RWPE1 (cell line): ENCODE data around the gene SNAP47.

ENCODE experiments used
- CTCF ChIA-PET: fragments of 350-600 bp; sonication (Branson Sonifier 250); formaldehyde crosslinking; extraction: SDS; loops from one replicate; lab custom pipeline; 2021; lab: Yijun Ruan, JAX
- POLR2A ChIA-PET: fragments of 400-600 bp; formaldehyde crosslinking; extraction: SDS; loops from one replicate; lab custom pipeline; 2020; ENCODE audit warnings: antibody characterized with exemption; ENCODE audit not compliant: low non-redundant PET; lab: Yijun Ruan, JAX
- DNase-seq: peaks from one replicate; pipeline ENCODE4 v3.0.0; 2012; ENCODE audit warnings: low spot score
- H3K27ac ChIP-seq: fragments of 450-650 bp; 2 replicates; pipeline ENCODE4 v1.5.1; 2017
- TF ChIP-seq, protein P1 (sequence below): fragments of 450-650 bp; conservative IDR thresholded peaks from 2 replicates; pipeline ENCODE4 v1.5.1; 2017; ENCODE audit warnings: low read depth, mild to moderate bottlenecking

SNAP47 gene

DNA sequence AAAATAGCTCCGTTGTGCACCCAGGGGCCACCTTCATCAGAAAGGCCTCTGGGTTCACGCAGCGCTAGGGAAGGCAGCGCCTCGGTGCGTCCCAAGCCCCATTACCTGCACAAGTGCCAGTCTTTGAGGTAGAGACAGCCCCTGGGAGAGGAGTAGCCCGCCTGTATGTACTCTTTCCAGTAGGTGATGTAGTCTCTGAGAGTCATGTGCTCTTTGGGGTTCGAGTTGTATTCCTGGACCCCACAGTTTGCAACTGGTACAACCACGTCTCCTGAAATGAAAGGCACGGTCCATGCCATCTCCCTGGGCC, 734 bp upstream of the SNAP47 start:
- CTCF ChIA-PET, result no interaction called here
- TF ChIP-seq, protein P1, sequence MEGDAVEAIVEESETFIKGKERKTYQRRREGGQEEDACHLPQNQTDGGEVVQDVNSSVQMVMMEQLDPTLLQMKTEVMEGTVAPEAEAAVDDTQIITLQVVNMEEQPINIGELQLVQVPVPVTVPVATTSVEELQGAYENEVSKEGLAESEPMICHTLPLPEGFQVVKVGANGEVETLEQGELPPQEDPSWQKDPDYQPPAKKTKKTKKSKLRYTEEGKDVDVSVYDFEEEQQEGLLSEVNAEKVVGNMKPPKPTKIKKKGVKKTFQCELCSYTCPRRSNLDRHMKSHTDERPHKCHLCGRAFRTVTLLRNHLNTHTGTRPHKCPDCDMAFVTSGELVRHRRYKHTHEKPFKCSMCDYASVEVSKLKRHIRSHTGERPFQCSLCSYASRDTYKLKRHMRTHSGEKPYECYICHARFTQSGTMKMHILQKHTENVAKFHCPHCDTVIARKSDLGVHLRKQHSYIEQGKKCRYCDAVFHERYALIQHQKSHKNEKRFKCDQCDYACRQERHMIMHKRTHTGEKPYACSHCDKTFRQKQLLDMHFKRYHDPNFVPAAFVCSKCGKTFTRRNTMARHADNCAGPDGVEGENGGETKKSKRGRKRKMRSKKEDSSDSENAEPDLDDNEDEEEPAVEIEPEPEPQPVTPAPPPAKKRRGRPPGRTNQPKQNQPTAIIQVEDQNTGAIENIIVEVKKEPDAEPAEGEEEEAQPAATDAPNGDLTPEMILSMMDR, result no peak
- H3K27ac ChIP-seq, result peak overlapping the region; percentile 73
- no peak for DNase-seq
- POLR2A ChIA-PET, result no interaction called here

DNA sequence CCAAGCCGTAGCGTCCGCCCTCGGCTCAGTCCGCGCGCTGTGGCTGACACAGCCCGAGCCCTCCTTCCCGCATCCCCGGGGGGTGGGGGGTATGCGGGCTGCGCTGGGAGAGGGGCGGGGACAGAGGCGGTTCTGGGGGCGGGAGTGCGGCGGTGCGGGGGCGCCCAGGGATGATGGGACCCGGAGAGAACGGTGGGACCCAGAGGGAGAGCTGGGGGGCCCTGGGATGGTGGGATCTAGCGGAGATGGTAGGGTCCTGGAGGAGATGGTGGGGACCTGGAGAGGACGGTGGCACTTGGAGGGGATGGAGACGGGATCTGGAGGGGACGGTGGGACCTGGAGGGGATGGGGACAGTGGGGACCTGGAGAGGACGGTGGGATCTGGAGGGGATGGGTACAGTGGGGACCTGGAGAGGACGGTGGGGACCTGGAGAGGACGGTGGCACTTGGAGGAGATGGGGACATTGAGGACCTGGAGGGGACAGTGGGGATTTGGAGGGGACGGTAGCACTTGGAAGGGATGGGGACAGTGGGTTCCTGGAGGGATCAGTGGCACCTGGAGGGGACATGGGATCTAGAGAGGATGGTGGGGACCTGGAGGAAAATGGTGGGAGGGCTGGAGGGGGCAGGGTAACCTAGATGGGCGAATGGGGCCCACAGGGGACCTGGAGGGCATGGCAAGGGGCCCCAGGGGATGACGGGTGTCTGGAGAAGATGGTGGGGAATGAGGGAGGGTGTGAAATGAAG, 477 bp downstream of the SNAP47 start:
- ChIA-PET POLR2A (no interaction called here), CTCF (interaction anchor here (0.7 kb wide), 1 partner anchor 25 kb away, joined by 5 read pairs; no protein-coding TSS in a partner anchor)
- peak overlapping the region; percentile 73 for H3K27ac ChIP-seq
- TF ChIP-seq, protein P1, result no peak
- DNase-seq, result no peak

GRCh38 chr1:227736814-227737432, 1.7 kb downstream of the SNAP47 start:
- no peak for DNase-seq
- TF ChIP-seq, protein P1, result no peak
- POLR2A ChIA-PET, result no interaction called here
- no peak overlapping the region for H3K27ac ChIP-seq
- CTCF ChIA-PET, result interaction anchor here (0.7 kb wide), 2 partner anchors 24 to 796 kb away, joined by 5 to 7 read pairs; no protein-coding TSS in a partner anchor

- POLR2A ChIA-PET, result no interaction called here
- TF ChIP-seq, protein P1, result no peak
Measured at GRCh38 chr1:227738820-227739219, 3.6 kb downstream of the SNAP47 start.

DNA sequence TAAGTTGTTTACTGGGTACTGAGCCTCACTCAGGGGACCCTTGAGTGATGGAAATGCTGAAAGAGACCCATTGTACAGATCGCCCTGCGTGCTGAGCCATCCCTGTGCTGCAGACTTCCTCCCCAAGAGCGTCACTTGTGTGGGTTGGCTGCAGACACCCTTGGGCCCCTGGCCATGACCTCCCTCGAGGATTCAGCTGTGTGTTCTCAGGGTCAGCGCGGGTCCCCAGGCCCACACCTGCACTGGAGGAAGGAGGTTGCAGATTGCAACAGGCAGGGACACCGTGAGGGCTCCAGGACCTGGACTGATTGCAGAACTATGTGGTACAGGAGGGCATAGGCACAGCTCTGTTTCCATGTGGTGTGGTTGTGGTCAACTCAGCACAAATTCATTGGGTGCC, 4.4 kb downstream of the SNAP47 start:
- no peak for DNase-seq
- TF ChIP-seq, protein P1, result no peak
- ChIA-PET POLR2A (no interaction called here), CTCF (interaction anchor here (0.6 kb wide), 1 partner anchor 1543 kb away, joined by 5 read pairs; no protein-coding TSS in a partner anchor)
- H3K27ac ChIP-seq, result no peak overlapping the region

More at GRCh38 chr1:227738820-227739219, 3.6 kb downstream of the SNAP47 start:
- CTCF ChIA-PET, result interaction anchor here (0.6 kb wide), 1 partner anchor 1542 kb away, joined by 5 read pairs; no protein-coding TSS in a partner anchor
- H3K27ac ChIP-seq, result no peak overlapping the region
- no peak for DNase-seq

DNA sequence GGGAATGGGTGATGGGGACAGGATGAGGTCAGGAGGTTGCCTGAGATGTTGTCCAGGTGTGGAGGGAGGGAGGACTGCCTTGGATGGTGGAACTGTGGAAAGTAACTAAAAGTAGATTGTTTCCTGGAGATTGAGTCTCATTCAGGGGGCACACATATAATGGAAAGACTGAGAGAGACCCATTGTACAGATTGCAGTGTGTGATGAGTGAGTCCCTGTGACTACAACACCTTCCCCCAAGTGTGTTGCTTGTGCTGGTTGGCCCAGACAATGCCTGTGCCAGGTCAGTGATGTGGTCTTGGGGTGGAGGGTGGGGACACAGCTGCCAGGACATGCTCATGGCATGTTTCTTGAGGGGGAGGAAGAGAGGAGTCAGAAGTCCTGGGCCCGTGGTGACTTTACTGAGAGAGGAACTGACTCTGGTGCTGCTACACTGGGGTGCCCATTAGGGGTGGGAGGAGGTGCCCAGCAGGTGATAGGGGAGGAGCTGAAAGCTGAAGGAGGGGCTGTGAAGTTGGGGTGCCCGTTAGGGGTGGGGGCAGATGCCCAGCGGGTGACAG, 5.2 kb downstream of the SNAP47 start:
- TF ChIP-seq, protein P1, result no peak
- CTCF ChIA-PET, result interaction anchor here (0.5 kb wide), 1 partner anchor 250 kb away, joined by 3 read pairs; no protein-coding TSS in a partner anchor
- no peak for DNase-seq
- no peak overlapping the region for H3K27ac ChIP-seq
- POLR2A ChIA-PET, result no interaction called here
